Stimulated activated CD4-positive, alpha-beta T cell treated with anti-CD3 and anti-CD28 coated beads, Interleukin-1b, Interleukin-23, amount 100 ng/mL, for 24 hours (primary cell): ENCODE data around the gene SLFN13.
"Not testable (repeated sequence)": the region's sequence is repeated elsewhere in the genome, so short reads cannot be mapped to it uniquely, and the experiment has no call there.

Experiments used
- DNase-seq, 4 experiments: peaks; one replicate each; pipeline ENCODE4 v3.0.0-alpha.2; 2020; ENCODE audit warnings: low read depth in 4 of 4, low spot score in 1 of 4

SLFN13 gene

GRCh38 chr17:35432176-35433074, 16.1 kb downstream of the SLFN13 start, which contains the start of gene SLFN12:
TSS of gene SLFN12 (minus strand) at chr17:35432500. CDS start at chr17:35423028, 9,472 bp downstream.
- DNase-seq: peak in 1 of 4 experiments; percentile 18

- DNase-seq: no peak
These were observed 18.9 kb downstream of the SLFN13 start for GRCh38 chr17:35429702-35430101.

DNA sequence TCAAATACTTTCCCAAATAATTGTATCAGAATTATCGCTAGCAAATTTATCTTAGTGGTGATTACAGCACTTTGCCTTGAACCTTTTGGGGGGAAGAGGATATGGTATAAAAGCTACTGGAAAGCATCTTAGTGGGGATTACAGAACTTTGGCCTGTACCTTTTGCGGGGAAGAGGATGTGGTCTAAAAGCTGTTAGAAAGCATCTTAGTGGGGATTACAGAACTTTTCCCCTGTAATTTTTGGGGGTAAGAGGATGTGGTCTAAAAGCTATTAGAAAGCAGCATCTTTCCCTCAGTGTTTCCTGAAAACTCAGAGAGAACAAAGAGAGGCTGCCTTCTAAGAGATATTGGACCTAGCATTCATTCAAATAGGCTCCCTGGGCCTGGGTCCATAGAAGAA, 20.3 kb downstream of the SLFN13 start:
- DNase-seq: no peak

DNA sequence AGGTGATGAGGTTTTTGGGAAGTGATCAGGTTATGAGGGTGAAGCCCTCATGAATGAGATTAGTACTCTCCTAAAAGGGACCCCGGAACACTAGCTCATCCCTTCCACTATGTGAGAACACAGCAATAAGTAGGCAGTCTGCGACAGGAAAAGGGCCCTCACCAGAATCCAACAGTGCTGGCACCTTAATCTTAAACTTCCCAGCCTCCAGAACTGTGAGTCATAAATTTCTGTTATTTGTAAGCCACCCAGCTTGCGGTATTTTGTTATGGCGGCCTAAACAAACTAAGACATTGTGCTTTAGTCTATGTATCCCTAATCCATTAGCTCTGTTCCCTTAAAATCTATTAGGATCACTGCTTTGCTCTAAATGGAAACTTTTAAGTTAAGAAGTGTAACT, 24.8 kb downstream of the SLFN13 start:
- no peak for DNase-seq

GRCh38 chr17:35421069-35421468, 27.5 kb downstream of the SLFN13 start:
- DNase-seq: not testable (repeated sequence)

- DNase-seq: no peak
These were observed 31.9 kb downstream of the SLFN13 start for GRCh38 chr17:35416659-35417058.

- DNase-seq: not testable (repeated sequence)
These were observed 33.9 kb downstream of the SLFN13 start for GRCh38 chr17:35414707-35415106.

- no peak for DNase-seq
These were observed 34.3 kb downstream of the SLFN13 start for GRCh38 chr17:35414247-35414646.

DNA sequence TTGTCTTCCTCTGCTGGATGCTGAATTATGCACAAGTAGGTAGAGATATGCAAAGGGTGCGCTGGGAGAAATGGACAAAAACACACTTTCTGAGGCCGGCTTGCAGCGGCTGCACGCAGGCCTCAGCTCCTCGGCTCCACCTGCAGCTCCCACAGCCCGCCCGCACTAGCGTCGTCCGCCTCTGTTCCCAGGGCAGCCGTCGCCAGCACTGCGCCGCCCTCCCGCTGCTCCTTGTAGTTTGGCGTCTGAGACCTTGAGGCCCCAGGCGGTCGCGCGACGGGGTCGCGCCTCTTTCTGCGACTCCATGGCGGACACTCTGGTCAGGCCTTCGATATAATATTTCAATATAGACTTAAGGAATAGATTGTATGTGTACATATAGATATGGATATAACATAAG, 41.0 kb downstream of the SLFN13 start:
- no peak for DNase-seq

GRCh38 chr17:35406568-35406967, 42.0 kb downstream of the SLFN13 start:
- no peak for DNase-seq

- DNase-seq: no peak
These were observed 44.2 kb downstream of the SLFN13 start for GRCh38 chr17:35404360-35404759.

GRCh38 chr17:35393783-35394182, 54.8 kb downstream of the SLFN13 start:
- DNase-seq: not testable (repeated sequence)

DNA sequence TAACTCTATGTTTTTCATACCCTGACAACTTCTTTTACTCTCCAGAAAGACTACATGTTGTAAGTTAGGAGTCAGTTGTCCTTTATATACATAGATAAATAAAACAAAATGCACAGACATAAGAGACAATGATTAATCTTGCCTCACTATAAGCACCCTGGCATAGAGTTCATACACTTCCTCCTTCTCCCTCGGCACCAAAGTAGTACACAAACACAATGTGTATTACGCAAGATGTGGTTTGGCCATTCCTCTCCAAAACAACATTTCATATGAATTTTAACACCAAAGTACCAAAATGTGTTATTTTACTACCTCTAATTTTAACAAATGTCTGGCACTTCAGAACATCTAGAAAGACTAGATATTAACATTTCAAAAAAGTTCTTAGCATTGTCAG, 57.9 kb downstream of the SLFN13 start:
- no peak for DNase-seq

GRCh38 chr17:35390156-35390555, 58.4 kb downstream of the SLFN13 start:
- no peak for DNase-seq

- DNase-seq: no peak
These were observed 61.1 kb downstream of the SLFN13 start for GRCh38 chr17:35387496-35387895.
